Uterus (tissue), 4 donors: Measurements from ENCODE around the gene ATP5F1B. TPM values are rescaled to one million over a fixed set of nuclear protein-coding genes. Genes with fewer than 3 reads are reported as not detected.
"Not testable (repeated sequence)": the region's sequence is repeated elsewhere in the genome, so short reads cannot be mapped to it uniquely, and the experiment has no call there.

Experiments used
- DNase-seq, 2 donors: peaks; one replicate each; pipeline ENCODE4 v3.0.0-alpha.2; 2019 to 2020
- H3K27ac ChIP-seq, 2 donors: fragments of 200-600 bp; sonication (generic); 1 replicate in 1 of 2; 2 replicates in 1 of 2; pipeline ENCODE4 v1.5.1; 2016 to 2018
- H3K27me3 ChIP-seq, 2 donors: fragments of 200-600 bp; sonication (generic); one replicate each; pipeline ENCODE4 v1.5.1; 2018 to 2019; ENCODE audit warnings: control low read depth in 1 of 2
- H3K36me3 ChIP-seq, 2 donors: fragments of 200-600 bp; sonication (generic); one replicate each; pipeline ENCODE4 v1.5.1; 2019; ENCODE audit warnings: control low read depth in 1 of 2
- H3K4me1 ChIP-seq, 2 donors: fragments of 200-600 bp; sonication (generic); one replicate each; pipeline ENCODE4 v1.5.1; 2018 to 2019; ENCODE audit warnings: control low read depth in 1 of 2
- H3K4me3 ChIP-seq, 2 donors: fragments of 200-600 bp; sonication (generic); 1 replicate in 1 of 2; 2 replicates in 1 of 2; pipeline ENCODE4 v1.5.1; 2018 to 2019; ENCODE audit warnings: mild to moderate bottlenecking in 1 of 2
- H3K9me3 ChIP-seq, 2 donors: fragments of 200-600 bp; sonication (generic); one replicate each; pipeline ENCODE4 v1.5.1; 2019; ENCODE audit warnings: control low read depth in 1 of 2
- POLR2A ChIP-seq, 2 donors: fragments of 450-650 bp; IDR thresholded peaks; one replicate each; pipeline ENCODE4 v1.6.1; 2016; ENCODE audit warnings: antibody characterized with exemption in 2 of 2, mild to moderate bottlenecking in 1 of 2, moderate library complexity in 1 of 2
- intact Hi-C: fragments of 100-400 bp; cut with DNase I; formaldehyde crosslinking; loops from one replicate; pipeline ENCODE4 v1.15.1; 2023; ENCODE audit warnings: low total_unique reads
- total RNA-seq, 4 donors: library from RNA; depleted of rRNA in 3 of 4; stranded (reverse); fragments of >200 nt in 3 of 4; gene quantifications; one replicate each; pipeline versions ENCODE4 v1.1.0 to v1.2.4, GENCODE V29; 2014 to 2023
- TF ChIP-seq, protein P1 (sequence below), 4 experiments: fragments of 200-600 bp in 2 of 4; fragments of 450-650 bp in 2 of 4; sonication (generic) in 2 of 4; IDR thresholded peaks; one replicate each; pipeline ENCODE4 v1.5.1; 2016 to 2019; ENCODE audit warnings: antibody characterized with exemption in 4 of 4, mild to moderate bottlenecking in 2 of 4, moderate library complexity in 1 of 4
- donor health status: DM: yes; HTN: yes; CAD: no.

Gene ATP5F1B
- total RNA-seq, 4 donors from 2014 or later: 166 to 279 (median 244) TPM

GRCh38 chr12:56657416-56658379, 11.9 kb upstream of the ATP5F1B start:
- TF ChIP-seq, protein P1, sequence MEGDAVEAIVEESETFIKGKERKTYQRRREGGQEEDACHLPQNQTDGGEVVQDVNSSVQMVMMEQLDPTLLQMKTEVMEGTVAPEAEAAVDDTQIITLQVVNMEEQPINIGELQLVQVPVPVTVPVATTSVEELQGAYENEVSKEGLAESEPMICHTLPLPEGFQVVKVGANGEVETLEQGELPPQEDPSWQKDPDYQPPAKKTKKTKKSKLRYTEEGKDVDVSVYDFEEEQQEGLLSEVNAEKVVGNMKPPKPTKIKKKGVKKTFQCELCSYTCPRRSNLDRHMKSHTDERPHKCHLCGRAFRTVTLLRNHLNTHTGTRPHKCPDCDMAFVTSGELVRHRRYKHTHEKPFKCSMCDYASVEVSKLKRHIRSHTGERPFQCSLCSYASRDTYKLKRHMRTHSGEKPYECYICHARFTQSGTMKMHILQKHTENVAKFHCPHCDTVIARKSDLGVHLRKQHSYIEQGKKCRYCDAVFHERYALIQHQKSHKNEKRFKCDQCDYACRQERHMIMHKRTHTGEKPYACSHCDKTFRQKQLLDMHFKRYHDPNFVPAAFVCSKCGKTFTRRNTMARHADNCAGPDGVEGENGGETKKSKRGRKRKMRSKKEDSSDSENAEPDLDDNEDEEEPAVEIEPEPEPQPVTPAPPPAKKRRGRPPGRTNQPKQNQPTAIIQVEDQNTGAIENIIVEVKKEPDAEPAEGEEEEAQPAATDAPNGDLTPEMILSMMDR (IDR thresholded peaks at IDR 0.05): no peak
- no peak for TF ChIP-seq POLR2A (IDR thresholded peaks at IDR 0.05)
- intact Hi-C loops: no loop called here
- Histone ChIP-seq H3K9me3 (no peaks in the 10 kb centered on the region), H3K27ac (no peak overlapping the region), H3K4me3 (no peak overlapping the region), H3K27me3 (no peaks in the 10 kb centered on the region), H3K36me3 (no peaks in the 10 kb centered on the region), H3K4me1 (no peaks in the 10 kb centered on the region)
- no peak for DNase-seq

DNA sequence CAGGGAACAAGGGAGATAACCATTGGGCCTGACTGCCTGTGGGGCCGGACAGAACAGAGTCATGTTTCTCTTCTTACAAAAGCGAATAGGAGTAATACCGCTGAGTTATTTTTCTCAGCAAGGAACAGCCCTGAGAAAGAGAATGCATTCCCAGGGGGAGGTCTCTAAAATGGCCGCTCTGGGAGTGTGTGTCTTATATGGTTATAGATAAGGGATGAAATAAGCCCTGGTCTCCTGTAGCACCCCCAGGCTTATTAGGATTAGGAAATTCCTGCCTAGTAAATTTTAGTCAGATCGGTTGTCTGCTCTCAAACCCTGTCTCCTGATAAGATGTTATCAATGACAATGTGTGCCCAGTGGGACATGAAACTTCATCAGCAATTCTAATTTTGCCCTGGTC, 8.0 kb upstream of the ATP5F1B start:
- H3K4me1 ChIP-seq, H3K27me3 ChIP-seq, H3K36me3 ChIP-seq, H3K9me3 ChIP-seq, DNase-seq, intact Hi-C loops, H3K27ac ChIP-seq, H3K4me3 ChIP-seq: not testable (repeated sequence)

GRCh38 chr12:56648023-56648422, 2.2 kb upstream of the ATP5F1B start:
- H3K27ac ChIP-seq, H3K9me3 ChIP-seq, H3K36me3 ChIP-seq, DNase-seq, intact Hi-C loops, H3K27me3 ChIP-seq, H3K4me3 ChIP-seq, H3K4me1 ChIP-seq: not testable (repeated sequence)

DNA sequence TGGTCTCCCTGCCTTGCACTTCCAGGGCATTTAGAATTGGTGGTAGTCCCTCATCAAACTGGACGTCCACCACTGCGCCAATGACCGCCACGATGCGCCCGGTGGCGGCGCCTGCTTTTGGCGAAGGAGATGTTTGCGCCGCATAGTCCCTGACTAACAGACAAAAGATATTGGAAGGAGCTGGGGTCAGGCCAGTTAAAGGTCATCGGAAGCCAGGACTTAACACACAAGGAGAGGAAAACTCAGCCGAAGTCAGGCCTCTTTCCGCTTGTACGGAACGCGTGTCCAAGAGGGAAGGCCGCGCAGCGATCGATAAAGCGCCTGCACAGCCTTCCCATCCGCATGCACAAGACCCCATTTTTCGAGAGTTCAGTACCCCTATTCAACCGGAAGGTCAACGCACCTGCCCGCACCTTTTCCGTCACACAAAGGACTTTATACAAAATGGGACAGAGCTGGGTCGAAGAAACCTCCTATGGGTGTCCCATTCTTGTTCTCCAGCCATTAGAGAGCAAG, 525 bp downstream of the ATP5F1B start:
- peaks cover 0 to 4% of the 10 kb centered on the region in 2 donors for H3K4me1 ChIP-seq
- H3K36me3 ChIP-seq: no peaks in the 10 kb centered on the region
- no peaks in the 10 kb centered on the region for H3K27me3 ChIP-seq
- DNase-seq: no peak
- no peak for TF ChIP-seq POLR2A (IDR thresholded peaks at IDR 0.05)
- TF ChIP-seq, protein P1 (IDR thresholded peaks at IDR 0.05): no peak
- intact Hi-C loops: no loop called here
- H3K4me3 ChIP-seq: peak overlapping the region; percentile 97 to 99
- no peaks in the 10 kb centered on the region for H3K9me3 ChIP-seq
- H3K27ac ChIP-seq: peak overlapping the region; percentile 93

GRCh38 chr12:56644654-56645053, 1.1 kb downstream of the ATP5F1B start:
- TF ChIP-seq, protein P1 (IDR thresholded peaks at IDR 0.05): no peak
- no peak for TF ChIP-seq POLR2A (IDR thresholded peaks at IDR 0.05)
- Histone ChIP-seq H3K4me1 (peaks cover 0 to 4% of the 10 kb centered on the region in 2 donors), H3K9me3 (no peaks in the 10 kb centered on the region), H3K27me3 (no peaks in the 10 kb centered on the region), H3K27ac (peak overlapping the region; percentile 93), H3K36me3 (no peaks in the 10 kb centered on the region), H3K4me3 (peak overlapping the region; percentile 97 to 99)
- intact Hi-C loops: no loop called here
- DNase-seq: no peak

- Histone ChIP-seq H3K27me3 (no peaks in the 10 kb centered on the region), H3K9me3 (no peaks in the 10 kb centered on the region), H3K27ac (no peak overlapping the region), H3K4me1 (peaks cover 0 to 4% of the 10 kb centered on the region in 2 donors), H3K36me3 (no peaks in the 10 kb centered on the region), H3K4me3 (no peak overlapping the region)
- no peak for DNase-seq
- intact Hi-C loops: no loop called here
- TF ChIP-seq, protein P1 (IDR thresholded peaks at IDR 0.05): no peak
- no peak for TF ChIP-seq POLR2A (IDR thresholded peaks at IDR 0.05)
These were observed 4.6 kb downstream of the ATP5F1B start for GRCh38 chr12:56641219-56641618.
